Heart left ventricle (tissue), 16 donors: ENCODE results near the gene DIO3. TPM values are rescaled to one million over a fixed set of nuclear protein-coding genes. Genes with fewer than 3 reads are reported as not detected.

Experiments used
- ATAC-seq, 4 donors: fragments of 200-7000 bp; cut with Tn5 transposase; one replicate each; pipeline ENCODE4 v1.9.1; 2020 to 2022; ENCODE audit warnings: moderate library complexity in 4 of 4, mild to moderate bottlenecking in 3 of 4, moderate number of reproducible peaks in 1 of 4
- DNase-seq, 5 donors: peaks; one replicate each; pipeline ENCODE4 v3.0.0-alpha.2; 2020
- H3K27ac ChIP-seq, 12 donors: fragments of 200-600 bp; sonication (generic) in 4 of 12; one replicate each; pipeline versions ENCODE4 v1.5.0 to v1.8.0; 2016 to 2022; ENCODE audit warnings: mild to moderate bottlenecking in 2 of 12
- H3K27me3 ChIP-seq, 9 donors: fragments of 200-600 bp; sonication (generic) in 2 of 9; one replicate each; pipeline versions ENCODE4 v1.5.1 to v1.8.0; 2016 to 2022; ENCODE audit warnings: mild to moderate bottlenecking in 3 of 9
- H3K36me3 ChIP-seq, 9 donors: fragments of 200-600 bp; sonication (generic) in 2 of 9; one replicate each; pipeline versions ENCODE4 v1.5.0 to v1.8.0; 2018 to 2022; ENCODE audit warnings: mild to moderate bottlenecking in 2 of 9
- H3K4me1 ChIP-seq, 12 donors: fragments of 200-600 bp; sonication (generic) in 4 of 12; one replicate each; pipeline versions ENCODE4 v1.5.0 to v1.8.0; 2016 to 2022; ENCODE audit warnings: mild to moderate bottlenecking in 3 of 12
- H3K4me3 ChIP-seq, 12 donors: fragments of 200-600 bp; sonication (generic) in 4 of 12; one replicate each; pipeline versions ENCODE4 v1.5.0 to v1.8.0; 2017 to 2022; ENCODE audit warnings: mild to moderate bottlenecking in 9 of 12, moderate library complexity in 4 of 12
- H3K9me3 ChIP-seq, 12 donors: fragments of 200-600 bp; sonication (generic) in 4 of 12; one replicate each; pipeline versions ENCODE4 v1.5.0 to v1.8.0; 2016 to 2022; ENCODE audit warnings: mild to moderate bottlenecking in 1 of 12
- POLR2A ChIP-seq, 2 donors: fragments of 450-650 bp; IDR thresholded peaks; one replicate each; pipeline ENCODE4 v1.6.1; 2017; ENCODE audit warnings: antibody characterized with exemption in 2 of 2, mild to moderate bottlenecking in 2 of 2, moderate library complexity in 2 of 2
- WGBS, 4 donors: extraction: QIAGEN DNeasy Blood & Tissue Kit in 2 of 4; methylation state at CpG; one replicate each; pipeline versions ENCODE4 v1.1.5 to v1.1.7; 2013 to 2018; 5-methylcytosine and 5-hydroxymethylcytosine counted together
- intact Hi-C, 10 donors: fragments of 100-400 bp; cut with DNase I; formaldehyde crosslinking; loops; one replicate each; pipeline versions ENCODE4 v1.11.1 to v1.14.2; 2022
- microRNA counts, 2 donors: library from miRNA; unstranded; fragments of <30 nt; microRNA quantifications; one replicate each; lab custom pipeline; 2016
- polyA plus RNA-seq, 2 donors: library from polyadenylated mRNA; stranded (reverse); fragments of 200-250 nt; gene quantifications; one replicate each; pipeline ENCODE4 v1.2.3, GENCODE V29; 2013
- total RNA-seq, 9 donors: library from RNA; depleted of rRNA in 2 of 9; stranded (reverse); fragments of >200 nt in 2 of 9; fragmentation: NEBNext Ultra II Directional in 3 of 9; extraction: Animal tissue kit (Norgen Biotek cat#: 25700) in 3 of 9; gene quantifications; one replicate each; pipeline versions ENCODE4 v1.1.0 to v1.2.4, GENCODE V29; 2016 to 2023
- TF ChIP-seq, protein P1 (sequence below), 12 donors: fragments of 200-600 bp; sonication (generic) in 4 of 12; IDR thresholded peaks; one replicate each; pipeline versions ENCODE4 v1.5.0 to v1.8.0; 2018 to 2022; ENCODE audit warnings: antibody characterized with exemption in 12 of 12, mild to moderate bottlenecking in 5 of 12
- donor health status: ischemic (EF 13 %, LVEDD 7.1; RV severe dilation, severe dysfunction).
- donor health status: healthy with polysubstance abuse.
- donor health status: DM: no; HTN: yes; CAD: no.
- donor health status: DM: no; HTN: no; CAD: no.
- donor health status: ischemic (EF 25% LVEDD 6.9; RV normal size, moderate dysfunction).
- donor health status: ischemic (EF 25% LVEDD 5.7; RV mildly dilated, moderate dysfunction).
- donor health status: healthy.
- donor health status: DM: yes; HTN: yes; CAD: no.
- donor health status: ischemic (EF 35%, LVEDD 5.7; RV mildly dilated, moderate dysfunction).
- donor health status: nonischemic (EF 11% LVEDD 7.7; RV severe dilation, severe dysfunction).
- donor health status: DM: yes; HTN: yes; CAD: no.
- donor health status: PGD.
- donor health status: ischemic (EF 29% LVEDD 5.4; RV normal size, mild dysfunction).
- donor health status: nonischemic (EF 23%, LVEDD 6.1; RV moderate dilation, normal function).

Gene DIO3
- total and polyA plus RNA-seq, 11 donors = 0.12 to 0.48 (median 0.24) TPM; not detected in 6

DNA sequence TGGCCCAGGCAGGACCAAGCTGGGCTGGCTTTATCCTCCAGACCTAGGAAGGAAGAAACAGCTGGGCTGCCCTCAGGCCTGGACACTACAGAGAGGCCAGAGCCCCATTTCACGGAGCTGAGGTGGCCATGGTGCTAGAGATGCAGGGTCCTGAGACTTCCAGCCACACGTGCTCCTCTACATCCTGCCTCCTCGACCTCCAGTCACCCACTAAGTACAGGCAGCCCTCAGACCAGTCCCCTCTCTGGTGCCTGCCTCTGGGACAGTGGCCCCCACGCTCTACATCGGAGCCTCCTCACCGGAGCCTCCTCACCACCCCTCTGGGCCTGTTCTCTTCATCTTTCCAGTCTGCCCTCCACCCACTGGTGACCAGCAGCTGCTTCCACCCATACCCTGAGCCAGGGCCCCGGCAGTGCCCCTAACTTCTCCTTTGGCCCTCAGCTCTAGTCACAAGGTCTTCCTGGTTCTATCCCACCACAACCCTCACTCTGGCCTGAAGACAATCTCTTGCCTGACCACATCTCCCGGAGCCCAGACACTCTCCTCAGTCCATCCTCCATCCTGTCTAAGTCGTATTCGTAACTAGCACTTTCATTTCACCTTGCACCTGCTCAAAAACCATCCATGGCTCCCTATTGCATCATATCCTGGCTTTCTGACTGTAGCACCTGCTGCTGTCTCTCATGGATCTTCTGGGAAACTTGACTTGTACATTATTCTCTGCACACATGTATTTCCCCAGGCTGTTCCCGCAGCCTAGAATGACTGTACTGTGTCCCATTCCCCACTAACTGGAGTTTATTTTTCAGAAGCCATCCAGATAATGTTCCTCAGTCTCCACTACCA, 43.9 kb downstream of the DIO3 start:
- DNase-seq (no peak), ATAC-seq (no peak)
- Histone ChIP-seq H3K36me3 (no peaks in the 10 kb centered on the region), H3K9me3 (no peaks in the 10 kb centered on the region), H3K27ac (no peak overlapping the region), H3K4me1 (no peaks in the 10 kb centered on the region), H3K4me3 (no peak overlapping the region), H3K27me3 (peaks cover 0 to 43% (median 15%) of the 10 kb centered on the region in 9 donors)
- intact Hi-C loops = no loop called here
- TF ChIP-seq, protein P1, sequence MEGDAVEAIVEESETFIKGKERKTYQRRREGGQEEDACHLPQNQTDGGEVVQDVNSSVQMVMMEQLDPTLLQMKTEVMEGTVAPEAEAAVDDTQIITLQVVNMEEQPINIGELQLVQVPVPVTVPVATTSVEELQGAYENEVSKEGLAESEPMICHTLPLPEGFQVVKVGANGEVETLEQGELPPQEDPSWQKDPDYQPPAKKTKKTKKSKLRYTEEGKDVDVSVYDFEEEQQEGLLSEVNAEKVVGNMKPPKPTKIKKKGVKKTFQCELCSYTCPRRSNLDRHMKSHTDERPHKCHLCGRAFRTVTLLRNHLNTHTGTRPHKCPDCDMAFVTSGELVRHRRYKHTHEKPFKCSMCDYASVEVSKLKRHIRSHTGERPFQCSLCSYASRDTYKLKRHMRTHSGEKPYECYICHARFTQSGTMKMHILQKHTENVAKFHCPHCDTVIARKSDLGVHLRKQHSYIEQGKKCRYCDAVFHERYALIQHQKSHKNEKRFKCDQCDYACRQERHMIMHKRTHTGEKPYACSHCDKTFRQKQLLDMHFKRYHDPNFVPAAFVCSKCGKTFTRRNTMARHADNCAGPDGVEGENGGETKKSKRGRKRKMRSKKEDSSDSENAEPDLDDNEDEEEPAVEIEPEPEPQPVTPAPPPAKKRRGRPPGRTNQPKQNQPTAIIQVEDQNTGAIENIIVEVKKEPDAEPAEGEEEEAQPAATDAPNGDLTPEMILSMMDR (IDR thresholded peaks at IDR 0.05) = no peak
- TF ChIP-seq POLR2A (IDR thresholded peaks at IDR 0.05) = no peak
- 73 to 85% (median 80%) methylated on average over 11 of the region's 11 CpGs for WGBS, 4 donors

DNA sequence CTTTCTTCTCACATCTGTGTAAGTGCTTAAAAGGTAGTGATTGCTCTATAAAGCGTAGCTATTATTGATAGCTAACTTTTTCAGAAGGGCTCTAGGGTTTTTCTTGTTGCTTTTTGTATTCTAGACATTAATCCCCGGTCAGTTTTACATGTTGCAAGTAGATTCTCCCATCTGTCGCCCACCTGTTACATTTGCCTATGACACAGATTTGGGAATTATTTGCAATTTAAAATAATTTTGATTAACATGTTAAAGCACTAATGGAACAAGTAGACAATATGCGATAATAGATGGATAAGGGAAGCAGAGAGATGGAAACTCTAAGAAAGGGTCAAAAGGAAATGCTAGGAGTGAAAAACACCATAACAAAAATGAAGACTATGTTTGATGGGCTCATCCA, 44.5 kb downstream of the DIO3 start:
- TF ChIP-seq, protein P1 (IDR thresholded peaks at IDR 0.05) = no peak
- TF ChIP-seq POLR2A (IDR thresholded peaks at IDR 0.05) = no peak
- Histone ChIP-seq H3K27me3 (peaks cover 0 to 50% (median 21%) of the 10 kb centered on the region in 9 donors), H3K4me1 (no peaks in the 10 kb centered on the region), H3K9me3 (no peaks in the 10 kb centered on the region), H3K27ac (no peak overlapping the region), H3K4me3 (no peak overlapping the region), H3K36me3 (no peaks in the 10 kb centered on the region)
- intact Hi-C loops = no loop called here
- ATAC-seq (no peak), DNase-seq (no peak)
- 81 to 93% (median 90%) methylated on average over 4 of the region's 4 CpGs for WGBS, 4 donors

MicroRNA genes within 50 kb of the gene (microRNA counts, 767-probe panel; counts per million panel counts)
- microRNA hsa-miR-1247-5p (lab: Ali Mortazavi, UCI) = 0 to 71.6 counts per million in 2 donors

Other genes starting within 250 kb of the DIO3 start
- gene PPP2R5C, start 200.2 kb downstream of the DIO3 start, total RNA-seq = 100 to 1,000 TPM; 116 to 248 (median 207) TPM
- 100 to 1,000 TPM in 1 of 2 donors, 10 to 100 TPM in 1; 99.4 to 150 TPM for gene PPP2R5C, start 200.2 kb downstream of the DIO3 start, polyA plus RNA-seq